H9 (cell line): ENCODE data around the gene PPP1R9A. TPM values are rescaled to one million over a fixed set of nuclear protein-coding genes. Genes with fewer than 3 reads are reported as not detected.

ENCODE experiments used
- DNase-seq: peaks from one replicate; pipeline ENCODE4 v3.0.0-alpha.2; 2017
- H2AFZ ChIP-seq: one replicate; pipeline ENCODE4 v1.6.1; 2013; ENCODE audit warnings: mild to moderate bottlenecking, low read length, control low read depth, moderate library complexity
- H2AK5ac ChIP-seq: 2 replicates; pipeline ENCODE4 v1.6.1; 2013; ENCODE audit warnings: low read length, control low read depth, mixed read lengths; ENCODE audit not compliant: insufficient read length
- H2BK120ac ChIP-seq: one replicate; pipeline ENCODE4 v1.6.1; 2013; ENCODE audit warnings: low read depth, mild to moderate bottlenecking, low read length, control low read depth, inconsistent platforms; ENCODE audit not compliant: poor library complexity, severe bottlenecking
- H2BK12ac ChIP-seq: 2 replicates; pipeline ENCODE4 v1.6.1; 2013; ENCODE audit warnings: low read length, control low read depth, mixed read lengths, low read depth; ENCODE audit not compliant: insufficient read length
- H2BK15ac ChIP-seq: 2 replicates; pipeline ENCODE4 v1.6.1; 2013; ENCODE audit warnings: low read depth, low read length, control low read depth
- H2BK20ac ChIP-seq: one replicate; pipeline ENCODE4 v1.6.1; 2013; ENCODE audit warnings: low read depth, mild to moderate bottlenecking, low read length, control low read depth, inconsistent platforms; ENCODE audit not compliant: poor library complexity, severe bottlenecking
- H2BK5ac ChIP-seq: 2 replicates; pipeline ENCODE4 v1.6.1; 2013; ENCODE audit warnings: low read length, control low read depth, mixed read lengths; ENCODE audit not compliant: insufficient read length
- H3K14ac ChIP-seq: 2 replicates; pipeline ENCODE4 v1.6.1; 2013; ENCODE audit warnings: low read length, control low read depth; ENCODE audit not compliant: insufficient read depth
- H3K18ac ChIP-seq: 2 replicates; pipeline ENCODE4 v1.6.1; 2013; ENCODE audit warnings: low read depth, mild to moderate bottlenecking, mixed read lengths, low read length, control low read depth; ENCODE audit not compliant: insufficient read length
- H3K23ac ChIP-seq: 2 replicates; pipeline ENCODE4 v1.6.1; 2013; ENCODE audit warnings: low read length, control low read depth, mixed read lengths, low read depth; ENCODE audit not compliant: insufficient read length
- H3K23me2 ChIP-seq: 2 replicates; pipeline ENCODE4 v1.6.1; 2013; ENCODE audit warnings: low read depth, mild to moderate bottlenecking, mixed read lengths, low read length, control low read depth; ENCODE audit not compliant: insufficient read length, poor library complexity, severe bottlenecking
- H3K27ac ChIP-seq: 2 replicates; pipeline ENCODE4 v1.5.1; 2013; ENCODE audit warnings: low read length, control low read depth, mixed read lengths, low read depth; ENCODE audit not compliant: insufficient read length
- H3K27me3 ChIP-seq: 2 replicates; pipeline ENCODE4 v1.6.1; 2013; ENCODE audit warnings: low read length, control low read depth, inconsistent platforms; ENCODE audit not compliant: insufficient read depth
- H3K4ac ChIP-seq: 2 replicates; pipeline ENCODE4 v1.6.1; 2013; ENCODE audit warnings: low read depth, mild to moderate bottlenecking, control low read depth, inconsistent platforms, low read length, moderate library complexity
- H3K4me1 ChIP-seq: 2 replicates; pipeline ENCODE4 v1.6.1; 2013; ENCODE audit warnings: low read length, control low read depth, inconsistent platforms; ENCODE audit not compliant: insufficient read depth
- H3K4me2 ChIP-seq: 2 replicates; pipeline ENCODE4 v1.6.1; 2013; ENCODE audit warnings: low read length, control low read depth, mixed read lengths; ENCODE audit not compliant: insufficient read length, insufficient read depth
- H3K56ac ChIP-seq: 2 replicates; pipeline ENCODE4 v1.6.1; 2013; ENCODE audit warnings: low read depth, mild to moderate bottlenecking, mixed read lengths, low read length, control low read depth; ENCODE audit not compliant: insufficient read length
- H3K79me1 ChIP-seq: 2 replicates; pipeline ENCODE4 v1.6.1; 2013; ENCODE audit warnings: low read depth, mild to moderate bottlenecking, moderate library complexity, low read length, control low read depth, inconsistent platforms; ENCODE audit not compliant: insufficient read depth, poor library complexity, severe bottlenecking
- H3K79me2 ChIP-seq: 2 replicates; pipeline ENCODE4 v1.6.1; 2013; ENCODE audit warnings: low read length, control low read depth, inconsistent platforms; ENCODE audit not compliant: insufficient read depth
- H3K9ac ChIP-seq: 2 replicates; pipeline ENCODE4 v1.6.1; 2013; ENCODE audit warnings: low read length, control low read depth, mixed read lengths; ENCODE audit not compliant: insufficient read length; ENCODE audit errors: extremely low read depth
- H3K9me3 ChIP-seq: one replicate; pipeline ENCODE4 v1.6.1; 2013; ENCODE audit warnings: low read depth, low read length, inconsistent platforms; ENCODE audit not compliant: control insufficient read depth
- H3T11ph ChIP-seq: one replicate; pipeline ENCODE4 v1.6.1; 2013; ENCODE audit warnings: mild to moderate bottlenecking, low read length, control low read depth, inconsistent platforms
- H4K20me1 ChIP-seq: one replicate; pipeline ENCODE4 v1.6.1; 2013; ENCODE audit not compliant: control insufficient read depth, insufficient read length, insufficient read depth
- H4K5ac ChIP-seq: 2 replicates; pipeline ENCODE4 v1.6.1; 2013; ENCODE audit warnings: low read depth, mild to moderate bottlenecking, mixed read lengths, low read length, control low read depth; ENCODE audit not compliant: insufficient read length
- H4K8ac ChIP-seq: replicated peaks from 2 replicates; pipeline ENCODE4 v1.6.1; 2013; ENCODE audit warnings: low read length, control low read depth, mixed read lengths, low read depth; ENCODE audit not compliant: insufficient read length
- H4K91ac ChIP-seq: 2 replicates; pipeline ENCODE4 v1.6.1; 2013; ENCODE audit warnings: low read depth, mild to moderate bottlenecking, moderate library complexity, mixed read lengths, low read length, control low read depth; ENCODE audit not compliant: insufficient read length
- H3K27ac Mint-ChIP-seq, 3 experiments: 2 replicates in 2 of 3; 3 replicates in 1 of 3; pipeline ENCODE4 v1.8.0; 2020 to 2021; ENCODE audit warnings: mixed read lengths in 3 of 3, mild to moderate bottlenecking in 1 of 3, moderate library complexity in 1 of 3
- H3K27me3 Mint-ChIP-seq: 2 replicates; pipeline ENCODE4 v1.8.0; 2021; ENCODE audit warnings: low read depth, mild to moderate bottlenecking, moderate library complexity, mixed read lengths
- H3K36me3 Mint-ChIP-seq, 3 experiments: 2 replicates in 2 of 3; 3 replicates in 1 of 3; pipeline ENCODE4 v1.8.0; 2020 to 2021; ENCODE audit warnings: low read depth in 3 of 3, mixed read lengths in 3 of 3; ENCODE audit not compliant: insufficient read depth in 1 of 3
- H3K4me1 Mint-ChIP-seq, 2 experiments: 2 replicates each; pipeline ENCODE4 v1.8.0; 2020; ENCODE audit warnings: mixed read lengths in 2 of 2
- H3K4me3 Mint-ChIP-seq, 2 experiments: 2 replicates in 1 of 2; 3 replicates in 1 of 2; pipeline ENCODE4 v1.8.0; 2020 to 2021; ENCODE audit warnings: mild to moderate bottlenecking in 2 of 2, mixed read lengths in 2 of 2, moderate library complexity in 1 of 2
- H3K9me3 Mint-ChIP-seq, 2 experiments: 2 replicates in 1 of 2; 3 replicates in 1 of 2; pipeline ENCODE4 v1.8.0; 2020; ENCODE audit warnings: mild to moderate bottlenecking in 2 of 2, mixed read lengths in 2 of 2, moderate library complexity in 1 of 2
- CTCF ChIP-seq: fragments of 200-600 bp; sonication (generic); conservative IDR thresholded peaks from 3 replicates; pipeline ENCODE4 v1.8.0; 2021; ENCODE audit warnings: antibody characterized with exemption, mild to moderate bottlenecking
- WGBS: extraction: QIAGEN DNeasy Blood & Tissue Kit; methylation state at CpG from one replicate; pipeline ENCODE4 v1.1.7; 2013; ENCODE audit warnings: missing lambda C conversion rate, low lambda C conversion rate, mixed read lengths; ENCODE audit not compliant: insufficient read length; ENCODE audit errors: extremely low coverage; 5-methylcytosine and 5-hydroxymethylcytosine counted together
- total RNA-seq: library from RNA; stranded (reverse); gene quantifications from 2 replicates; pipeline ENCODE4 v1.2.1, GENCODE V29; 2021

PPP1R9A gene
- total RNA-seq, 1 experiment from 2014 or later, result 17.0 TPM

- Mint-ChIP-seq H3K27me3 (no peaks in the 10 kb centered on the region), H3K27ac (no peak overlapping the region), H3K4me1 (peaks cover 16% of the 10 kb centered on the region in 2 experiments), H3K36me3 (0 out of 7 replicates have a peak, but pooled peaks cover 0 to 1% (median 0%) of the 10 kb centered on the region in 3 experiments), H3K9me3 (peaks cover 0 to 3% of the 10 kb centered on the region in 2 experiments; a peak in 1 of 5 replicates), H3K4me3 (no peak overlapping the region)
- Histone ChIP-seq H3K4ac (no peak overlapping the region), H2BK120ac (no peak overlapping the region), H3K56ac (no peak overlapping the region), H4K8ac (no peak overlapping the region), H3K23ac (no peak overlapping the region), H3K14ac (no peak overlapping the region), H4K20me1 (no peaks in the 10 kb centered on the region), H3K4me1 (peaks cover 9% of the 10 kb centered on the region), H2BK5ac (no peak overlapping the region), H3K23me2 (no peaks in the 10 kb centered on the region), H2BK12ac (no peak overlapping the region), H3K9me3 (no peaks in the 10 kb centered on the region), H2AK5ac (no peak overlapping the region), H2BK20ac (no peak overlapping the region), H2AFZ (no peak overlapping the region), H2BK15ac (no peak overlapping the region), H3K27ac (no peak overlapping the region), H3K79me2 (no peaks in the 10 kb centered on the region), H3K4me2 (no peak overlapping the region), H3K79me1 (no peaks in the 10 kb centered on the region), H4K5ac (no peak overlapping the region), H3K27me3 (no peaks in the 10 kb centered on the region), H3T11ph (no peak overlapping the region), H3K9ac (no peak overlapping the region), H3K18ac (no peak overlapping the region), H4K91ac (no peak overlapping the region)
- TF ChIP-seq CTCF, result no peak
- DNase-seq, result no peak
- WGBS, result no CpG with 5 or more reads among the region's 3 CpGs
Measured at GRCh38 chr7:95338832-95339231, 431.4 kb downstream of the PPP1R9A start.
